ENCODE data around the gene NSMF.

- TF ChIP-seq FOXK2 (IDR thresholded peaks at IDR 0.05) (no peak), ELF4 (IDR thresholded peaks at IDR 0.05) (no peak), SUZ12 (IDR thresholded peaks at IDR 0.05) (no peak), ARNT (IDR thresholded peaks at IDR 0.05) (no peak), BHLHE40 (IDR thresholded peaks at IDR 0.05; ENCODE audit: borderline replicate concordance) (no peak), SP1 (IDR thresholded peaks at IDR 0.05) (no peak), PKNOX1 (IDR thresholded peaks at IDR 0.05) (no peak), L3MBTL2 (conservative IDR thresholded peaks at IDR 0.05) (no peak), HDGF (IDR thresholded peaks at IDR 0.05; ENCODE audit: borderline replicate concordance) (no peak), FOXM1 (IDR thresholded peaks at IDR 0.05; ENCODE audit: borderline replicate concordance) (no peak)
Measured at GRCh38 chr9:137416563-137417151, 42.5 kb downstream of the NSMF start.
